Neural crest cell (in vitro differentiated cells): ENCODE measurements around the gene PLXNB1. TPM values are rescaled to one million over a fixed set of nuclear protein-coding genes. Genes with fewer than 3 reads are reported as not detected.

ENCODE experiments used
- DNase-seq: peaks from one replicate; pipeline ENCODE4 v3.0.0; 2021; ENCODE audit warnings: low read depth, mixed read lengths, low spot score
- H3K27ac Mint-ChIP-seq: one replicate; pipeline ENCODE4 v1.8.0; 2021; ENCODE audit warnings: mild to moderate bottlenecking, mixed read lengths; ENCODE audit not compliant: unreplicated experiment
- H3K27me3 Mint-ChIP-seq: 2 replicates; pipeline ENCODE4 v1.8.0; 2021; ENCODE audit warnings: low read depth, mild to moderate bottlenecking, mixed read lengths
- H3K36me3 Mint-ChIP-seq: 2 replicates; pipeline ENCODE4 v1.8.0; 2021; ENCODE audit warnings: low read depth, mild to moderate bottlenecking, mixed read lengths
- H3K4me1 Mint-ChIP-seq: 2 replicates; pipeline ENCODE4 v1.8.0; 2021; ENCODE audit warnings: mixed read lengths
- H3K4me3 Mint-ChIP-seq: one replicate; pipeline ENCODE4 v1.8.0; 2021; ENCODE audit warnings: mild to moderate bottlenecking, mixed read lengths
- H3K9me3 Mint-ChIP-seq: 2 replicates; pipeline ENCODE4 v1.8.0; 2021; ENCODE audit warnings: mixed read lengths
- CTCF ChIP-seq: fragments of 200-600 bp; sonication (generic); conservative IDR thresholded peaks from 2 replicates; pipeline ENCODE4 v1.5.0; 2021; ENCODE audit warnings: antibody characterized with exemption, mild to moderate bottlenecking
- total RNA-seq: library from RNA; stranded (reverse); gene quantifications from 2 replicates; pipeline ENCODE4 v1.2.1, GENCODE V29; 2021

PLXNB1 gene
- total RNA-seq, 1 donor from 2014 or later, result 180 TPM

GRCh38 chr3:48430708-48431101 is 819 bp upstream of the PLXNB1 start:
- Mint-ChIP-seq H3K9me3 (no peaks in the 10 kb centered on the region), H3K4me3 (peak overlapping the region; percentile 87), H3K27me3 (no peaks in the 10 kb centered on the region), H3K27ac (no peak overlapping the region), H3K36me3 (peaks cover 4% of the 10 kb centered on the region), H3K4me1 (peaks cover 49% of the 10 kb centered on the region)
- TF ChIP-seq CTCF, result no peak
- no peak for DNase-seq

GRCh38 chr3:48429317-48429959 is 448 bp downstream of the PLXNB1 start:
- Mint-ChIP-seq H3K27ac (peak overlapping the region; percentile 96), H3K4me3 (peak overlapping the region; percentile 87), H3K9me3 (no peaks in the 10 kb centered on the region), H3K4me1 (peaks cover 59% of the 10 kb centered on the region), H3K27me3 (no peaks in the 10 kb centered on the region), H3K36me3 (peaks cover 6% of the 10 kb centered on the region)
- TF ChIP-seq CTCF, result no peak
- peak; percentile 59 for DNase-seq

- H3K9me3 Mint-ChIP-seq, result no peaks in the 10 kb centered on the region
- no peaks in the 10 kb centered on the region for H3K27me3 Mint-ChIP-seq
- H3K36me3 Mint-ChIP-seq, result peaks cover 6% of the 10 kb centered on the region
- peak overlapping the region; percentile 83 for H3K4me3 Mint-ChIP-seq
- peak; percentile 53 for DNase-seq
- peaks cover 54% of the 10 kb centered on the region for H3K4me1 Mint-ChIP-seq
- H3K27ac Mint-ChIP-seq, result peak overlapping the region; percentile 97
- TF ChIP-seq CTCF, result no peak
These were observed 1.1 kb downstream of the PLXNB1 start for GRCh38 chr3:48428572-48429316.

GRCh38 chr3:48428088-48428571 is 1.8 kb downstream of the PLXNB1 start:
- H3K9me3 Mint-ChIP-seq, result no peaks in the 10 kb centered on the region

GRCh38 chr3:48427630-48427962 is 2.3 kb downstream of the PLXNB1 start:
- Mint-ChIP-seq H3K9me3 (no peaks in the 10 kb centered on the region), H3K4me1 (peaks cover 56% of the 10 kb centered on the region)

More at GRCh38 chr3:48428088-48428571, 1.8 kb downstream of the PLXNB1 start:
- H3K4me1 Mint-ChIP-seq, result peaks cover 54% of the 10 kb centered on the region
- peak overlapping the region; percentile 83 for H3K4me3 Mint-ChIP-seq
- H3K36me3 Mint-ChIP-seq, result peaks cover 6% of the 10 kb centered on the region
- no peak for TF ChIP-seq CTCF
- peak overlapping the region; percentile 97 for H3K27ac Mint-ChIP-seq
- no peaks in the 10 kb centered on the region for H3K27me3 Mint-ChIP-seq
- DNase-seq, result no peak

More at GRCh38 chr3:48427630-48427962, 2.3 kb downstream of the PLXNB1 start:
- Mint-ChIP-seq H3K27me3 (no peaks in the 10 kb centered on the region), H3K27ac (peak overlapping the region; percentile 97), H3K4me3 (peak overlapping the region; percentile 83), H3K36me3 (peaks cover 6% of the 10 kb centered on the region)
- no peak for TF ChIP-seq CTCF
- DNase-seq, result no peak
